Left lung (tissue), 10 donors: Measurements from ENCODE around the gene HOXD10. TPM values are rescaled to one million over a fixed set of nuclear protein-coding genes. Genes with fewer than 3 reads are reported as not detected.

Experiments used
- ATAC-seq: fragments of 200-7000 bp; cut with Tn5 transposase; one replicate; pipeline ENCODE4 v1.9.1; 2020; ENCODE audit warnings: moderate library complexity
- DNase-seq, 4 donors: peaks; one replicate each; pipeline ENCODE4 v3.0.0-alpha.2; 2013 to 2020
- H3K27ac ChIP-seq, 2 donors: fragments of 200-600 bp; sonication (generic) in 1 of 2; one replicate each; pipeline versions ENCODE4 v1.5.0 to v1.8.0; 2020 to 2021
- H3K27me3 ChIP-seq, 2 donors: fragments of 200-600 bp; sonication (generic) in 1 of 2; one replicate each; pipeline versions ENCODE4 v1.5.0 to v1.8.0; 2020 to 2021
- H3K36me3 ChIP-seq, 2 donors: fragments of 200-600 bp; sonication (generic) in 1 of 2; one replicate each; pipeline versions ENCODE4 v1.5.0 to v1.8.0; 2020 to 2021
- H3K4me1 ChIP-seq, 2 donors: fragments of 200-600 bp; one replicate each; pipeline ENCODE4 v1.8.0; 2021
- H3K4me3 ChIP-seq, 2 donors: fragments of 200-600 bp; sonication (generic) in 1 of 2; one replicate each; pipeline versions ENCODE4 v1.5.0 to v1.8.0; 2020 to 2021; ENCODE audit warnings: mild to moderate bottlenecking in 1 of 2
- H3K9me3 ChIP-seq, 2 donors: fragments of 200-600 bp; sonication (generic) in 1 of 2; one replicate each; pipeline versions ENCODE4 v1.5.0 to v1.8.0; 2020 to 2021
- intact Hi-C, 2 donors: fragments of 100-400 bp; cut with DNase I; formaldehyde crosslinking; loops; one replicate each; pipeline versions ENCODE4 v1.11.2 to v1.14.2; 2022
- polyA plus RNA-seq, 6 donors: library from polyadenylated mRNA; unstranded; fragments of 120-200 nt; gene quantifications; one replicate each; pipeline ENCODE4 v1.2.1, GENCODE V29; 2013; ENCODE audit not compliant: insufficient read length in 6 of 6
- total RNA-seq, 2 donors: library from RNA; stranded (reverse); fragmentation: NEBNext Ultra II Directional; extraction: Animal tissue kit (Norgen Biotek cat#: 25700); gene quantifications; one replicate each; pipeline ENCODE4 v1.2.1, GENCODE V29; 2021
- TF ChIP-seq, protein P1 (sequence below), 2 donors: fragments of 200-600 bp; sonication (generic) in 1 of 2; IDR thresholded peaks; one replicate each; pipeline versions ENCODE4 v1.5.0 to v1.8.0; 2021; ENCODE audit warnings: antibody characterized with exemption in 2 of 2
- donor health status: DM: no; HTN: yes; CAD: no.
- donor health status: DM: no; HTN: no; CAD: no.

HOXD10 gene
- total and polyA plus RNA-seq, 8 donors, result 0.31 to 1.5 (median 0.44) TPM; not detected in 2

DNA sequence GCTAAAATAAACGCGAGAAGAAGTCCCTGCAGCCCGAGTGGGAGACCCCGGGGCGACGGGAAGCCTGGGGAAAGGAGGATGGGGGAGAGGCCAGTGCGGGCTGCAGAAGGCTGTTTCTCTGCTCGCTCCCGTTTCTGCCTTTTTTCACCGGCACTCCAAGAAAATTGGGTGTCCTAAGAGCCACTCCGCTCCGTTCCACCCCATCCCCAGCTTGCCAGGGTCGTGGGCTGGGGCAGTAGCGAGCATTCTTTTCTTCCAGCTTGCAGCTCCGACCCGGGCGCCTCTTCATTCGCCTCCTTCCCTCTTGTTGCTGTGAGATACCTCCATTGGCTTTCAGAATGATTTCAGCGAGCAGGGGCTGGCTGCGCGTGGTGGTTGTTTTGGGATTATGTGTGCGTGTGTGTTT, 41.6 kb downstream of the HOXD10 start:
- Histone ChIP-seq H3K27ac (no peak overlapping the region), H3K4me1 (peaks cover 0 to 14% of the 10 kb centered on the region in 2 donors)
- intact Hi-C loops, result no loop called here

DNA sequence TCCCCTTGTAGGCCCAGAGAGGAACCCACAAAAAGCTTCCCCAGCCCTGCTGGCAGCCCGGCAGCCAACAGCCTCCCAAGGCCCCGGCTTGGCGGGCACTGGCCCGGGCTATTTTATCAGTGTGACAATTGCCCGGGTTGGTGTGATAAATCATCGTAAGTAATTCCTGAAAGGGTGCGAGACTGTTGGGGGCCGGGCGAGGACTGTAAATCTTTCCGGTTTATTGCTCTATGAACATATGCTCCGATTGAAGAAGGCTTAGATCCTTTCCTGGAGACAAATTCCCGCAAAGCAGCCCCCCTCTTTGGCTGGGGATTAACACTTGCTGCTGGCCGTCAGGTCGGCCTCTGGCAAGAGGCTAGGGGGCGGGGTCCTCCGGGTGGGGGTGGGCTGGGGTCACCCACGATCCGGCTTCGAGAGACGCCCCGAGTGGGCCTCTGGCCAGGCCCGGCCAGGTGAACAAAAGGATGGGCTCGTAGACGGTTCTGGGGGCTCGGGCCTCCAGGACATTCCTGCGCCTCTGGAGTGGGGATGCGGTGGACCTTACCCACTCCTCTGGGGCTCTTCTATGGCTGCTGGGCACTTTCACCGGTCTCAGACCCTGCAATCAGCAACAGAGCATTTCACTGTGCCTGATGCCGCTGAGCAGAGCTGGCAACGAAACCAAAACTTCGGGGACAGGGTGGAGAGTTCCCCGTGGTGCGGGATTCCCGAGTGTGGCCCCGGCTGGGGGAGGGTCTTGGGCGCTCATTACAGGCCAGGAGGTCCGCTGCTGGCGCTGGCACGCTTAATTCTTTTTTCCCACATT, 42.5 kb downstream of the HOXD10 start:
- no peak overlapping the region for H3K4me3 ChIP-seq
- intact Hi-C loops, result no loop called here
- no peak for ATAC-seq
- H3K4me1 ChIP-seq, result peaks cover 0 to 14% of the 10 kb centered on the region in 2 donors
- TF ChIP-seq, protein P1, sequence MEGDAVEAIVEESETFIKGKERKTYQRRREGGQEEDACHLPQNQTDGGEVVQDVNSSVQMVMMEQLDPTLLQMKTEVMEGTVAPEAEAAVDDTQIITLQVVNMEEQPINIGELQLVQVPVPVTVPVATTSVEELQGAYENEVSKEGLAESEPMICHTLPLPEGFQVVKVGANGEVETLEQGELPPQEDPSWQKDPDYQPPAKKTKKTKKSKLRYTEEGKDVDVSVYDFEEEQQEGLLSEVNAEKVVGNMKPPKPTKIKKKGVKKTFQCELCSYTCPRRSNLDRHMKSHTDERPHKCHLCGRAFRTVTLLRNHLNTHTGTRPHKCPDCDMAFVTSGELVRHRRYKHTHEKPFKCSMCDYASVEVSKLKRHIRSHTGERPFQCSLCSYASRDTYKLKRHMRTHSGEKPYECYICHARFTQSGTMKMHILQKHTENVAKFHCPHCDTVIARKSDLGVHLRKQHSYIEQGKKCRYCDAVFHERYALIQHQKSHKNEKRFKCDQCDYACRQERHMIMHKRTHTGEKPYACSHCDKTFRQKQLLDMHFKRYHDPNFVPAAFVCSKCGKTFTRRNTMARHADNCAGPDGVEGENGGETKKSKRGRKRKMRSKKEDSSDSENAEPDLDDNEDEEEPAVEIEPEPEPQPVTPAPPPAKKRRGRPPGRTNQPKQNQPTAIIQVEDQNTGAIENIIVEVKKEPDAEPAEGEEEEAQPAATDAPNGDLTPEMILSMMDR (IDR thresholded peaks at IDR 0.05), result no peak
- H3K27ac ChIP-seq, result no peak overlapping the region
- no peaks in the 10 kb centered on the region for H3K9me3 ChIP-seq
- peaks cover 98 to 100% of the 10 kb centered on the region in 2 donors for H3K27me3 ChIP-seq
- DNase-seq, result no peak
- H3K36me3 ChIP-seq, result no peaks in the 10 kb centered on the region

More for the DNA sequence above, 41.6 kb downstream of the HOXD10 start:
- Histone ChIP-seq H3K36me3 (no peaks in the 10 kb centered on the region), H3K9me3 (no peaks in the 10 kb centered on the region), H3K27me3 (peaks cover 98 to 100% of the 10 kb centered on the region in 2 donors), H3K4me3 (no peak overlapping the region)
- ATAC-seq (no peak), DNase-seq (no peak)
- TF ChIP-seq, protein P1 (IDR thresholded peaks at IDR 0.05), result no peak

DNA sequence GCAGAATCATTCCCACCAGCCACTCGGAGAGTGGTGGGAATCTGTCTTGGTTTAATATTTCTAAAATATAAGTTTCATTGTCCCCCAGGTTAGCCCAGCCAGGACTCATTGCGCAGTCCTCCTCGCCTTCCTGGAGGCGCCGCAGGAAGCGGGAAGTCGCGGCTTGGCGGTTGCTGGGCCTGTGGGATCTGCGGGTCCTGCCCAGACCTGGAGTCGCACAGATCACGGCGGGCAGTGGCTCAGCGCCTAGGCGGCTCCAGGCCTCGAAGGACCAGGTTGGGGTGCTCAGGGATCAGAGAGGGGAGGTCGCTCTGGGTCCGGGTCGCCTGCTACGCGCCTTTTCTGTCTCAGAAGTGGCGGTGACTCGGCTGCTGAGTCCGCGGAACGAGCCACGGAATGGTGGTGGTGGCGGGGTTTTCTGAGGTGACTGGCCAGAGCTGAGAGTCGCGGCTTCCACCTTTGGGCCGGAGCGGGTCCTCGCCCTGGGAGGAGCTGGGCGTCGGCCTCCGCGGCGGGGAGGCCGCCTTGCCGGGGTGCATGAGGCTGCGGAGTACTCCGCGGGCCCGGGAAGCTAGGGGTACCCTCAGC, 43.2 kb downstream of the HOXD10 start:
- intact Hi-C loops, result no loop called here

DNA sequence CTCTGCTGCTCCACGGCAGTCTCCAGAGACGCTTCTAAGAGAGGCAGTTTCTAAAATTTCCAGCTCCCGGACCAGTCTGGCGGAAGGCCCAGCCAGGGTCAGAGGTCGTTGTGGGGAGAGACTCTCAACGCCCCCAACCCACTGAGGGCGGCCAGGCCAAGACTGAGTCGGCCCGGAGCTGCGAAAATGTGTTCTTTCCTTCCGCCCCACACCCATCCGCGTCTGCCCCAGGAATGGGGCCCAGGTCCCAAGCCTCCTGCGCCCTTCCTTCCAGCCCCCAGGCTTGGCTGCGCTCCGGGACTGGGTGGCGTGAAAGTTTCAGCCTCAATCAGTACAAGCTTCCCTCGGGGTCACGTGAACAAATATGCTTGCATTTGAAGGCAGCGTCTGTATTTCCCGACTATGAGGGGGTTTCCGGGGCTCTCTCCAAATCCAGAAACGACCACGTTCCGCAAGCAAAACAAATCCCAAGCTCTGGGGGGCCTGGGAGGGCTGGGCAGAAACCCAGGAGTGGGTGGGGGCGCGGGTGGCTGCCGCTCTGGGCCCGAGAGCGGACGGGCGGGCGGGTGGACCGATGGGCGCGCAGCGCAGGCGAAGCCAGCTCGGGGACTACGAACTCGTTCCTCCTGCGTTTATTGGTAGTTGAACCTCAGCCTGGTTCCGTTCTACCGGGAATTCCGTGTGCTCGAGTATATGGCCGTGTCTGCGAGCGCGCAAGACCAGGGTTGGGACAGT, 43.8 kb downstream of the HOXD10 start:
- no peak for ATAC-seq
- Histone ChIP-seq H3K9me3 (no peaks in the 10 kb centered on the region), H3K4me1 (peaks cover 0 to 14% of the 10 kb centered on the region in 2 donors), H3K36me3 (no peaks in the 10 kb centered on the region), H3K27ac (no peak overlapping the region), H3K4me3 (no peak overlapping the region), H3K27me3 (peaks cover 100% of the 10 kb centered on the region in 2 donors)
- no peak for DNase-seq
- TF ChIP-seq, protein P1 (IDR thresholded peaks at IDR 0.05), result no peak
- intact Hi-C loops, result no loop called here

More for the DNA sequence above, 43.2 kb downstream of the HOXD10 start:
- Histone ChIP-seq H3K4me1 (peaks cover 0 to 14% of the 10 kb centered on the region in 2 donors), H3K9me3 (no peaks in the 10 kb centered on the region), H3K27me3 (peaks cover 100% of the 10 kb centered on the region in 2 donors), H3K27ac (no peak overlapping the region), H3K36me3 (no peaks in the 10 kb centered on the region), H3K4me3 (no peak overlapping the region)
- DNase-seq (no peak), ATAC-seq (peak; percentile 33)
- TF ChIP-seq, protein P1 (IDR thresholded peaks at IDR 0.05), result no peak
